Stimulated activated CD4-positive, alpha-beta T cell treated with anti-CD3 and anti-CD28 coated beads, Interleukin-15, amount 100 ng/mL, for 1 hour (primary cell): Measurements from ENCODE around the gene PRR27.

Experiments used
- DNase-seq, 2 donors: peaks; one replicate each; pipeline ENCODE4 v3.0.0-alpha.2; 2020; ENCODE audit warnings: low read depth in 1 of 2, low spot score in 1 of 2

The PRR27 gene

GRCh38 chr4:70153937-70154336 lies at the start of gene PRR27:
Gene PRR27, plus strand, starts transcription at chr4:70154237. Its CDS starts 139 bp downstream, at chr4:70154376.
- no peak for DNase-seq

- no peak for DNase-seq
Observed at GRCh38 chr4:70110917-70111316, 43.1 kb upstream of the PRR27 start.

GRCh38 chr4:70113656-70114055 lies 40.4 kb upstream of the PRR27 start:
- DNase-seq: no peak

GRCh38 chr4:70114096-70114495 lies 39.9 kb upstream of the PRR27 start:
- no peak for DNase-seq

GRCh38 chr4:70120323-70120722 lies 33.7 kb upstream of the PRR27 start:
- no peak for DNase-seq

GRCh38 chr4:70133473-70133872 lies 20.6 kb upstream of the PRR27 start:
- DNase-seq: no peak

- DNase-seq: no peak
Observed at GRCh38 chr4:70138751-70139150, 15.3 kb upstream of the PRR27 start.

GRCh38 chr4:70151271-70151670 lies 2.8 kb upstream of the PRR27 start:
- DNase-seq: no peak

GRCh38 chr4:70152088-70152487 lies 1.9 kb upstream of the PRR27 start:
- DNase-seq: no peak

- no peak for DNase-seq
Observed at GRCh38 chr4:70158576-70158975, 4.5 kb downstream of the PRR27 start.

GRCh38 chr4:70177090-70177489 lies 23.1 kb downstream of the PRR27 start:
- no peak for DNase-seq

- DNase-seq: no peak
Observed at GRCh38 chr4:70178075-70178660, 24.1 kb downstream of the PRR27 start.

GRCh38 chr4:70179811-70180210 lies 25.8 kb downstream of the PRR27 start:
- no peak for DNase-seq

GRCh38 chr4:70181864-70182263 lies 27.8 kb downstream of the PRR27 start:
- DNase-seq: no peak

- no peak for DNase-seq
Observed at GRCh38 chr4:70182517-70183167, 28.6 kb downstream of the PRR27 start.

- no peak for DNase-seq
Observed at GRCh38 chr4:70183168-70183939, 29.3 kb downstream of the PRR27 start.

GRCh38 chr4:70183940-70184246 lies 29.9 kb downstream of the PRR27 start:
- DNase-seq: no peak

- no peak for DNase-seq
Observed at GRCh38 chr4:70187216-70187615, 33.2 kb downstream of the PRR27 start.

GRCh38 chr4:70190579-70190978 lies 36.5 kb downstream of the PRR27 start:
- DNase-seq: no peak

GRCh38 chr4:70191647-70192046 lies 37.6 kb downstream of the PRR27 start:
- DNase-seq: no peak

GRCh38 chr4:70192895-70193294 lies 38.9 kb downstream of the PRR27 start:
- no peak for DNase-seq

GRCh38 chr4:70195425-70195824 lies 41.4 kb downstream of the PRR27 start, which contains the start of gene ODAM:
Gene ODAM, plus strand, starts transcription at chr4:70195725. Its CDS starts 819 bp downstream, at chr4:70196544.
- DNase-seq: no peak
